ENCODE results near the gene GOLGA6L1. TPM values are rescaled to one million over a fixed set of nuclear protein-coding genes. Genes with fewer than 3 reads are reported as not detected.
"Not testable (repeated sequence)": the region's sequence is repeated elsewhere in the genome, so short reads cannot be mapped to it uniquely, and the experiment has no call there.

Gene GOLGA6L1, protein sequence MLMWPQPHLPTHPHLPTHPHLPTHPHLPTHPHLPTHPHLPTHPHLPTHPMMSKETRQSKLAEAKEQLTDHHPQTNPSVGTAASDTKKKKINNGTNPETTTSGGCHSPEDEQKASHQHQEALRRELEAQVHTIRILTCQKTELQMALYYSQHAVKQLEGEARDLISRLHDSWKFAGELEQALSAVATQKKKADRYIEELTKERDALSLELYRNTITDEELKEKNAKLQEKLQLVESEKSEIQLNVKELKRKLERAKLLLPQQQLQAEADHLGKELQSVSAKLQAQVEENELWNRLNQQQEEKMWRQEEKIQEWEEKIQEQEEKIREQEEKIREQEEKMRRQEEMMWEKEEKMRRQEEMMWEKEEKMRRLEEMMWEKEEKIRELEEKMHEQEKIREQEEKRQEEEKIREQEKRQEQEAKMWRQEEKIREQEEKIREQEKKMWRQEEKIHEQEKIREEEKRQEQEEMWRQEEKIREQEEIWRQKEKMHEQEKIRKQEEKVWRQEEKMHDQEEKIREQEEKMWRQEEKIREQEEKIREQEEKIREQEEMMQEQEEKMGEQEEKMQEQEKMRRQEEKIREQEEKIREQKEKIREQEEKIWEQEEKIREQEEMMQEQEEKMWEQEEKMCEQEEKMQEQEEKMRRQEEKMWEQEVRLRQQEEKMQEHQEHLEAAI
- not detected for total RNA-seq

- intact Hi-C loops (cut with DNase I, micrococcal nuclease); POLR2A ChIA-PET; H3K4me3 Mint-ChIP-seq; ATAC-seq; H3K27ac Mint-ChIP-seq; DNase-seq; H3K36me3 Mint-ChIP-seq (ENCODE audit: low read depth); H3K4me1 Mint-ChIP-seq; H3K9me3 Mint-ChIP-seq (ENCODE audit: low read depth); H3K27me3 Mint-ChIP-seq; CTCF ChIA-PET: not testable (repeated sequence)
These were observed at the start of gene GOLGA6L1 for GRCh38 chr15:23136722-23137121. GOLGA6L1 (minus strand) TSS chr15:23136822; CDS start chr15:23136731, 91 bp downstream.

DNA sequence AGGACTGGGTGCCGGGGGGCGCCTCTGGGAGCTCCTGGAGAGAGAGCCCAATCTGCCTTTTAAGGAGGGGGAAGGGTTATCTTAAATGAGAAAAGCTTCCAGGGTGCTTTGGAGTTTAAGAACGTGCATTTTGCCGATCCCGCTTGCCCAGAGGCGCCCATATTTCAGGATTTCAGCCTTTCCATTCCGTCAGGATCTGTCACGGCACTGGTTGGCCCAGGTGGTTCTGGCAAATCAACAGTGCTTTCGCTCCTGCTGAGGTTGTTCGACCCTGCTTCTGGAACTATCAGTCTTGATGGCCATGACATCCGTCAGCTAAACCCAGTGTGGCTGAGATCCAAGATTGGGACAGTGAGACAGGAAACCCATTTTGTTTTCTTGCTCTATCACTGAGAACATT, 44.6 kb upstream of the GOLGA6L1 start:
- CTCF ChIA-PET; DNase-seq; ATAC-seq; H3K4me3 Mint-ChIP-seq; POLR2A ChIA-PET; H3K27me3 Mint-ChIP-seq; intact Hi-C loops (cut with DNase I, micrococcal nuclease); H3K9me3 Mint-ChIP-seq (ENCODE audit: low read depth); H3K4me1 Mint-ChIP-seq; H3K36me3 Mint-ChIP-seq (ENCODE audit: low read depth); H3K27ac Mint-ChIP-seq: not testable (repeated sequence)

GRCh38 chr15:23180547-23180927, 43.9 kb upstream of the GOLGA6L1 start:
- H3K27ac Mint-ChIP-seq; CTCF ChIA-PET; intact Hi-C loops (cut with DNase I, micrococcal nuclease); ATAC-seq; DNase-seq; H3K27me3 Mint-ChIP-seq; POLR2A ChIA-PET; H3K4me3 Mint-ChIP-seq; H3K36me3 Mint-ChIP-seq (ENCODE audit: low read depth); H3K4me1 Mint-ChIP-seq; H3K9me3 Mint-ChIP-seq (ENCODE audit: low read depth): not testable (repeated sequence)

DNA sequence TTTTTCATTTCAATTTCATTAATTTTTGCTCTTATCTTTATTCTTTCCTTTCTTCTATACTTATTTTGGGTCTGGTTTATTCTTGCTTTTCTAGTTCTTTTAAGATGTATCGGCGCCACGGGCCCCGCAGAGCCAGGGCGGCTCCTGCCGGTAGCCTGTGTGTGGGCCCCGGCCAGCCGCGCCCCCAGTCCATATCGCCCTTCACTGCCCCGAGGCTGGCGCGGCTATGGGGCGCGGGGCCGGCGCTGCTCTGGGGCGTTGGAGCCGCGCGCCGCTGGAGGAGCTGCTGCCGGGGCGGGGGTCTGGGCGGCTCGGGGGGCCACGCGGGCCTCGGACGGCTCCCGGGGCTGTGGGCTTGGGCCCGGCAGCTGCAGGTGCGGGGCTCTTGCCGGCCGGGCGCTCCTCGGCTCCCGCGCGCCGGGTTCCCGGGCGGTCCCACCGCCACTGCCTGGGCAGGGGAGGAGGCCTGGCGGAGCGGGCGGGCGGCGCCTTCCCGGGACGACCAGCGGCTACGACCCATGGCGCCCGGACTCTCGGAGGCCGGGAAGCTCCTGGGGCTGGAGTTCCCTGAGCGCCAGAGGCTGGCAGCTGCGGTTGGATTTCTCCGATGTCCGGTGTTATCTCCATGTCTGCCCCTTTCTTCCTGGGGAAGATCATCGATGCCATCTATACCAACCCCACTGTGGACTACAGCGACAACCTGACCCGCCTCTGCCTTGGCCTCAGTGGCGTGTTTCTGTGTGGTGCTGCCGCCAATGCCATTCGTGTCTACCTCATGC, 43.3 kb upstream of the GOLGA6L1 start:
- H3K4me3 Mint-ChIP-seq; H3K27ac Mint-ChIP-seq; H3K36me3 Mint-ChIP-seq (ENCODE audit: low read depth); H3K4me1 Mint-ChIP-seq; H3K9me3 Mint-ChIP-seq (ENCODE audit: low read depth); DNase-seq; H3K27me3 Mint-ChIP-seq; intact Hi-C loops (cut with DNase I, micrococcal nuclease); ATAC-seq; CTCF ChIA-PET; POLR2A ChIA-PET: not testable (repeated sequence)

DNA sequence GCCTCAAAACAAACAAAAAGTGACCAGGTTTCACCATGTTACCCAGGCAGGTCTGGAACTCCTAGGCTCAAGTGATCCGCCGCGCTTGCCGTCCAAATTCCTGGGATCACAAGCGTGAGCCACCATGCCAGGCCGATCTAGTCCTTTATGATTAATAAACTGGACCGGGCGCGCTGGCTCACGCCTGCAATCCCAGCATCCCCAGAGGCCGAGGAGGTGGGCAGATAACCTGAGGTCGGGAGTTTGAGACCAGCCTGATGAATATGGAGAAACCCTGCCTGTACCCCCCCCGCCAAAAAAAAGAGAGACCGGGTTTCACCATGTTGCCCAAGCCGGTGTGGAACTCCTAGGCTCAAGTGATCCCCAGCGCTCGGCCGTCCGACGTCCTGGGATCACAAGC, 40.1 kb upstream of the GOLGA6L1 start:
- H3K4me3 Mint-ChIP-seq; H3K36me3 Mint-ChIP-seq (ENCODE audit: low read depth); H3K9me3 Mint-ChIP-seq (ENCODE audit: low read depth); intact Hi-C loops (cut with DNase I, micrococcal nuclease); ATAC-seq; POLR2A ChIA-PET; CTCF ChIA-PET; DNase-seq; H3K27me3 Mint-ChIP-seq; H3K4me1 Mint-ChIP-seq; H3K27ac Mint-ChIP-seq: not testable (repeated sequence)

DNA sequence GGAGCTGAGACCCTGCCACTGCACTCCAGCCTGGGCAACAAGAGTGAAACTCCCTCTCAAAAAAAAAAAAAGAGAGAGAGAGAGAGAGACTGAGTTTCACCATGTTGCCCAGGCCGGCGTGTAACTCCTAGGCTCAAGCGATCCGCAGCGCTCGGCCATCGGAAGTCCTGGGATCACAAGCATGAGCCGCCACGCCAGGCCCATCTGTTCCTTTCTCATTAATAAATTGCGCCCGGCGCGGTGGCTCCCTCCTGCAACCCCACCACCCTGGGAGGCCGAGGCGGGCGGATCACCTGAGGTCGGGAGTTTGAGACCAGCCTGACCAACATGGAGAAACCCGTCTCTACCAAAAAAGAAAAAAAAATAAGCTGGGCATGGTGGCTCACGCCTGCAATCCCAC, 39.0 kb upstream of the GOLGA6L1 start:
- POLR2A ChIA-PET; intact Hi-C loops (cut with DNase I, micrococcal nuclease); H3K4me3 Mint-ChIP-seq; H3K27me3 Mint-ChIP-seq; H3K36me3 Mint-ChIP-seq (ENCODE audit: low read depth); H3K27ac Mint-ChIP-seq; ATAC-seq; H3K4me1 Mint-ChIP-seq; H3K9me3 Mint-ChIP-seq (ENCODE audit: low read depth); CTCF ChIA-PET; DNase-seq: not testable (repeated sequence)

DNA sequence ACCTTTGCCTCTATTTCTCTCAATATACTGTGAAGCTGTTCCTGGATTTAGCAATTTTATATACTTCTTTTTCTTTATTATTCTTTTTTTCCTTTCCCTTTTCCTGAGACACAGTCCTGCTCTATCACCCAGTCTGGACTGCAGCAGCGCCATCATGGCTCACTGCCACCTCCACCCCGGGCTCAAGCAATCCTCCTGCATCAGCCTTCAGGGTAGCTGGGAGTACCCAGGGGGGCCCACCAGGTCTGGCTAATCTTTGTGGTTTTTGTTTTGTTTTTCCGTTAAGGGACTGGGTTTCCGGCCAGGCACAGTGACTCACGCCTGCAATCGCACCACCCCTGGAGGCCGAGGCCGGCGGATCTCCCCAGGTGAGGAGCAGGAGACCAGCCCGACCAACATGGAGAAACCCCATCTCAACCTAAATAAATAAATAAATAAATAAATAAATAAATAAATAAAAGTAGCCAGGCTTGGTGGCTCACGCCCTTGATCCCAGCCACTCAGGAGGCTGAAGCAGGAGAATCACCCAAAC, 38.1 kb upstream of the GOLGA6L1 start:
- H3K36me3 Mint-ChIP-seq (ENCODE audit: low read depth); CTCF ChIA-PET; intact Hi-C loops (cut with DNase I, micrococcal nuclease); H3K27ac Mint-ChIP-seq; POLR2A ChIA-PET; H3K9me3 Mint-ChIP-seq (ENCODE audit: low read depth); H3K4me1 Mint-ChIP-seq; H3K4me3 Mint-ChIP-seq; DNase-seq; H3K27me3 Mint-ChIP-seq; ATAC-seq: not testable (repeated sequence)

DNA sequence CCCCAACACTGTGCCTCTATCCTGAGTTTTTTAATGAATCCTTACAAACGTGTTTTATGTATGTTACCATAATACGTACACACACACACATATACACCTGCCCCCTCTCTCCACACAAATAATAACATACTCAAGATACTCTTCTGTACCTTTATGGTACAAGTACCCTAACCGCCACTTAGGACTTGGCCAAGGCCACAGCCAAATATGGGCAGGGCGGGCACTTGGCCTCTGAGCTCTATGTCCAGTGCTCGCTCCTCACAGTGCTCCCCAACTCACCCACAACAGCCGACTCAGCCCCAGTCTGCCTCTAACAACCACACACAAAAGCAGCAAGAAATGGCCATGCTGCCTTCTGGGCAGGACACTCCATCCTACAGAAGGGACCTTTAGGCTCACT, 3.8 kb downstream of the GOLGA6L1 start:
- H3K27me3 Mint-ChIP-seq; H3K36me3 Mint-ChIP-seq (ENCODE audit: low read depth); H3K9me3 Mint-ChIP-seq (ENCODE audit: low read depth); intact Hi-C loops (cut with DNase I, micrococcal nuclease); H3K4me3 Mint-ChIP-seq; CTCF ChIA-PET; ATAC-seq; POLR2A ChIA-PET; DNase-seq; H3K4me1 Mint-ChIP-seq; H3K27ac Mint-ChIP-seq: not testable (repeated sequence)

DNA sequence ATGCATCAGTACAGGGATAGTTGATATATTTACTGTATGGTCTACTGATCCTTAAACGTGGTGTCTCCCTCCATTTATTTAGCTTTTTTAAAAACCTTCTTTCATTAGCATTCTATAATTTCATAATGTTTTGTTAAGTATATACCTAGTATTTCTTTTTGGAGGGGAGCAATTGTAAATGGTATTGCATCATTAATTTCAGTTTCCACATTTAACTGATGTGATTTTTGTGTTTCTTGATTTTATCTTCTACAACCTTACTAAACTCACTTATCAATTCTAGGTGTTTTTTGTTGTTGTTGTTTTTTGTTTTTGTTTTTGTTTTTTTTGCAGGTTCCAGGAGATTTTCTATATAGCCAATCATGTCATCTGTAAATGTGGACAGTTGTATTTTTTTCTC, 18.4 kb downstream of the GOLGA6L1 start:
- Mint-ChIP-seq H3K27me3 (peaks cover 8% of the 10 kb centered on the region), H3K4me1 (no peaks in the 10 kb centered on the region), H3K9me3 (ENCODE audit: low read depth) (peaks cover 1% of the 10 kb centered on the region), H3K4me3 (no peak overlapping the region), H3K36me3 (ENCODE audit: low read depth) (no peaks in the 10 kb centered on the region), H3K27ac (no peak overlapping the region)
- ChIA-PET CTCF (no interaction called here), POLR2A (no interaction called here)
- ATAC-seq (no peak), DNase-seq (no peak)
- intact Hi-C loops (cut with DNase I, micrococcal nuclease) = no loop called here

DNA sequence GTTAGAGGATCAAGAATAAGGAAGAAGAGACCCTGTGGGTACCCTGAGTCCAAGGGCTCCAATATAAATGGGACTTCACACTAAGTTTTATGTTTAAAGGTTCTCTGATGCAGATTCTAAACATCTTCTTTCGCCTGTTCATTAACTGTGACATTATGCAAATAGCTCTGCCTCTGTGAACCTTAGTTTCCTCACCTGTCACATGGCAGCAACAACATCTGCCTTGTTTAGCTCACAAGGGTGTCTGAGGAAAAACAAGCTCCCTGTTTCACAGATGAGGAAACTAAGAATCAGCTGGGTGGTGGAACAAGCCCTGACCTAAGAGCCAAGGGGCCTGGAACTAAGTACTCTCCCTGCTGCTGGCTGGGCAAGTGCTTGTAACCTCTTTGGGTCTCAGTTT, 40.8 kb downstream of the GOLGA6L1 start:
- ATAC-seq (no peak), DNase-seq (no peak)
- Mint-ChIP-seq H3K9me3 (ENCODE audit: low read depth) (no peaks in the 10 kb centered on the region), H3K36me3 (ENCODE audit: low read depth) (no peaks in the 10 kb centered on the region), H3K27me3 (peaks cover 3% of the 10 kb centered on the region), H3K4me3 (no peak overlapping the region), H3K4me1 (no peaks in the 10 kb centered on the region), H3K27ac (no peak overlapping the region)
- intact Hi-C loops (cut with DNase I, micrococcal nuclease) = no loop called here
- POLR2A ChIA-PET = no interaction called here
- CTCF ChIA-PET = no interaction called here

DNA sequence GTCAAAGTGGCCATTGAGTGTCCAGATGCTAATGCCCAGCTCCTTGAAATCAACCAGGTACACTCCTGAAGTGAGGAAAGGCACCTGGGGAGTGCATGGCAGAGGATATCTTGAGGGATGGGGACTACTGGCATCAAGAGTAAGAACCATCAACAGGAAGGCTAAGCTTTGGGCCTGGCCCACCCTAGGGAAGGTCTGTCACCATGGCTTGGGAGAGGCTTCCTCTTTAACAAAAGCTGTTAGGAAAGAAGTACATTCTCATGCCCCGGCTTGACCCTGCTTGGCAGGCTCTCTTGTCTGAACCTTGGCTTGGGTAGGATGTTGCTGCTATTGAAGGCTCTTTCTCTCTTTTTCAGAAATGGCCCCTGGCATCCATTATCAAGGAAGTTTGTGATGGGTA, 53.5 kb downstream of the GOLGA6L1 start:
- intact Hi-C loops (cut with DNase I, micrococcal nuclease) = no loop called here
- CTCF ChIA-PET = no interaction called here

More for the DNA sequence above, 53.5 kb downstream of the GOLGA6L1 start:
- Mint-ChIP-seq H3K27ac (no peak overlapping the region), H3K9me3 (ENCODE audit: low read depth) (no peaks in the 10 kb centered on the region), H3K4me3 (no peak overlapping the region), H3K36me3 (ENCODE audit: low read depth) (no peaks in the 10 kb centered on the region), H3K27me3 (no peaks in the 10 kb centered on the region), H3K4me1 (no peaks in the 10 kb centered on the region)
- ATAC-seq = no peak
- POLR2A ChIA-PET = no interaction called here
- no peak for DNase-seq
